BE2C (cell line): ENCODE results near the gene MGA.
"Not testable (repeated sequence)": the region's sequence is repeated elsewhere in the genome, so short reads cannot be mapped to it uniquely, and the experiment has no call there.

Source experiments
- DNase-seq: peaks from one replicate; pipeline ENCODE4 v3.0.0-alpha.2; 2020
- H3K27me3 ChIP-seq: fragments of 250-450 bp; sonication (Bioruptor Pico); 2 replicates; pipeline ENCODE4 v1.5.1; 2020; ENCODE audit warnings: mild to moderate bottlenecking
- H3K36me3 ChIP-seq: fragments of 250-450 bp; sonication (Bioruptor Pico); 2 replicates; pipeline ENCODE4 v1.5.1; 2020; ENCODE audit warnings: mild to moderate bottlenecking
- H3K4me1 ChIP-seq: fragments of 250-450 bp; sonication (Bioruptor Pico); 2 replicates; pipeline ENCODE4 v1.5.1; 2020
- H3K4me3 ChIP-seq: 2 replicates; pipeline ENCODE4 v1.5.1; 2011; ENCODE audit warnings: low read depth, low read length
- H3K9me3 ChIP-seq: fragments of 250-450 bp; sonication (Bioruptor Pico); 2 replicates; pipeline ENCODE4 v1.5.1; 2020
- CTCF ChIP-seq: IDR thresholded peaks from 2 replicates; pipeline ENCODE4 v1.5.1; 2012; ENCODE audit warnings: mild to moderate bottlenecking, low read depth, low read length

The MGA gene

GRCh38 chr15:41727143-41727542 is 66.9 kb downstream of the MGA start:
- DNase-seq = no peak
- Histone ChIP-seq H3K4me3 (no peak overlapping the region), H3K4me1 (no peaks in the 10 kb centered on the region), H3K36me3 (peaks cover 14% of the 10 kb centered on the region), H3K27me3 (no peaks in the 10 kb centered on the region), H3K9me3 (no peaks in the 10 kb centered on the region)
- TF ChIP-seq CTCF = no peak

- H3K9me3 ChIP-seq, DNase-seq: not testable (repeated sequence)
- peaks cover 14% of the 10 kb centered on the region for H3K36me3 ChIP-seq
These were observed 67.9 kb downstream of the MGA start for GRCh38 chr15:41728061-41728460.

GRCh38 chr15:41730543-41730942 is 70.3 kb downstream of the MGA start:
- H3K4me1 ChIP-seq = no peaks in the 10 kb centered on the region
- H3K27me3 ChIP-seq = no peaks in the 10 kb centered on the region
- no peak overlapping the region for H3K4me3 ChIP-seq
- H3K9me3 ChIP-seq = no peaks in the 10 kb centered on the region
- no peak for TF ChIP-seq CTCF
- H3K36me3 ChIP-seq = peaks cover 32% of the 10 kb centered on the region
- DNase-seq = no peak

More at GRCh38 chr15:41728061-41728460, 67.9 kb downstream of the MGA start:
- H3K4me1 ChIP-seq, H3K4me3 ChIP-seq, H3K27me3 ChIP-seq: not testable (repeated sequence)

- Histone ChIP-seq H3K4me3 (no peak overlapping the region), H3K27me3 (no peaks in the 10 kb centered on the region), H3K9me3 (no peaks in the 10 kb centered on the region), H3K4me1 (no peaks in the 10 kb centered on the region), H3K36me3 (peaks cover 47% of the 10 kb centered on the region)
- DNase-seq = no peak
- no peak for TF ChIP-seq CTCF
These were observed 72.3 kb downstream of the MGA start for GRCh38 chr15:41732483-41732882.

GRCh38 chr15:41734079-41734478 is 73.9 kb downstream of the MGA start:
- no peaks in the 10 kb centered on the region for H3K4me1 ChIP-seq
- H3K27me3 ChIP-seq = no peaks in the 10 kb centered on the region
- peaks cover 50% of the 10 kb centered on the region for H3K36me3 ChIP-seq
- no peak for DNase-seq
- TF ChIP-seq CTCF = no peak
- no peaks in the 10 kb centered on the region for H3K9me3 ChIP-seq
- H3K4me3 ChIP-seq = no peak overlapping the region

GRCh38 chr15:41735046-41735445 is 74.8 kb downstream of the MGA start:
- Histone ChIP-seq H3K36me3 (peaks cover 48% of the 10 kb centered on the region), H3K4me3 (no peak overlapping the region), H3K9me3 (no peaks in the 10 kb centered on the region), H3K27me3 (no peaks in the 10 kb centered on the region), H3K4me1 (no peaks in the 10 kb centered on the region)
- DNase-seq = no peak
- no peak for TF ChIP-seq CTCF

- not testable (repeated sequence) for H3K4me3 ChIP-seq, DNase-seq, H3K9me3 ChIP-seq, H3K4me1 ChIP-seq, H3K27me3 ChIP-seq
- H3K36me3 ChIP-seq = peaks cover 48% of the 10 kb centered on the region
These were observed 75.3 kb downstream of the MGA start for GRCh38 chr15:41735492-41735891.
